ENCODE measurements around the gene ATP6V1F. TPM values are rescaled to one million over a fixed set of nuclear protein-coding genes. Genes with fewer than 3 reads are reported as not detected.

ATP6V1F gene
- 69.3 TPM for total RNA-seq (ENCODE audit: insufficient read depth, low replicate concordance)

GRCh38 chr7:128862571-128863432 is at the start of gene ATP6V1F:
ATP6V1F (plus strand) TSS chr7:128862856; CDS start chr7:128862905, 49 bp downstream.
- DNase-seq (ENCODE audit: low spot score): peak; percentile 99

- DNase-seq (ENCODE audit: low spot score): no peak
Observed at GRCh38 chr7:128814499-128814898, 48.2 kb upstream of the ATP6V1F start.

GRCh38 chr7:128815289-128815942 is 47.2 kb upstream of the ATP6V1F start:
- no peak for DNase-seq (ENCODE audit: low spot score)

- DNase-seq (ENCODE audit: low spot score): no peak
Observed at GRCh38 chr7:128818694-128819093, 44.0 kb upstream of the ATP6V1F start.

GRCh38 chr7:128821724-128822123 is 40.9 kb upstream of the ATP6V1F start:
- DNase-seq (ENCODE audit: low spot score): no peak

- no peak for DNase-seq (ENCODE audit: low spot score)
Observed at GRCh38 chr7:128826512-128826911, 36.1 kb upstream of the ATP6V1F start.

- no peak for DNase-seq (ENCODE audit: low spot score)
Observed at GRCh38 chr7:128826916-128827247, 35.8 kb upstream of the ATP6V1F start.

- DNase-seq (ENCODE audit: low spot score): peak; percentile 9
Observed at GRCh38 chr7:128827248-128827958, 35.3 kb upstream of the ATP6V1F start.

GRCh38 chr7:128827971-128828711 is 34.5 kb upstream of the ATP6V1F start:
- DNase-seq (ENCODE audit: low spot score): peak; percentile 77

- peak; percentile 51 for DNase-seq (ENCODE audit: low spot score)
Observed at GRCh38 chr7:128829391-128830166, 33.1 kb upstream of the ATP6V1F start.

- peak; percentile 78 for DNase-seq (ENCODE audit: low spot score)
Observed at GRCh38 chr7:128830231-128831177, 32.2 kb upstream of the ATP6V1F start, which contains the start of gene FLNC. FLNC (plus strand) TSS chr7:128830406; CDS start chr7:128830638, 232 bp downstream.

- peak; percentile 91 for DNase-seq (ENCODE audit: low spot score)
Observed at GRCh38 chr7:128831178-128831993, 31.3 kb upstream of the ATP6V1F start.

- DNase-seq (ENCODE audit: low spot score): peak; percentile 81
Observed at GRCh38 chr7:128831994-128832879, 30.4 kb upstream of the ATP6V1F start.

GRCh38 chr7:128832880-128833147 is 29.8 kb upstream of the ATP6V1F start:
- no peak for DNase-seq (ENCODE audit: low spot score)

GRCh38 chr7:128833148-128833945 is 29.3 kb upstream of the ATP6V1F start:
- DNase-seq (ENCODE audit: low spot score): peak; percentile 93

GRCh38 chr7:128833946-128834325 is 28.7 kb upstream of the ATP6V1F start:
- DNase-seq (ENCODE audit: low spot score): peak; percentile 74

- DNase-seq (ENCODE audit: low spot score): no peak
Observed at GRCh38 chr7:128835231-128835751, 27.4 kb upstream of the ATP6V1F start.
